GM23248 (cell line): ENCODE results near the gene HNRNPA1. TPM values are rescaled to one million over a fixed set of nuclear protein-coding genes. Genes with fewer than 3 reads are reported as not detected.

Source experiments
- DNase-seq: peaks from one replicate; pipeline ENCODE4 v3.0.0-alpha.2; 2015
- H2AFZ ChIP-seq: fragments of 200-600 bp; sonication (generic); 2 replicates; pipeline ENCODE4 v1.6.1; 2016; ENCODE audit warnings: antibody characterized with exemption
- H3F3A ChIP-seq: fragments of 200-600 bp; sonication (generic); 2 replicates; pipeline ENCODE4 v1.6.1; 2016; ENCODE audit warnings: mild to moderate bottlenecking, antibody characterized with exemption, mixed run types; ENCODE audit not compliant: insufficient read depth
- H3K27ac ChIP-seq: fragments of 200-600 bp; sonication (generic); 2 replicates; pipeline ENCODE4 v1.5.1; 2016; ENCODE audit warnings: mild to moderate bottlenecking
- H3K27me3 ChIP-seq: fragments of 200-600 bp; sonication (generic); replicated peaks from 2 replicates; pipeline ENCODE4 v1.6.1; 2016; ENCODE audit warnings: mild to moderate bottlenecking; ENCODE audit not compliant: insufficient read depth
- H3K36me3 ChIP-seq: fragments of 200-600 bp; sonication (generic); 2 replicates; pipeline ENCODE4 v1.6.1; 2016; ENCODE audit warnings: low read depth, mild to moderate bottlenecking
- H3K4me1 ChIP-seq: fragments of 200-600 bp; sonication (generic); 2 replicates; pipeline ENCODE4 v1.6.1; 2016; ENCODE audit warnings: mild to moderate bottlenecking; ENCODE audit not compliant: insufficient read depth
- H3K4me2 ChIP-seq: fragments of 200-600 bp; sonication (generic); one replicate; pipeline ENCODE4 v1.6.1; 2016; ENCODE audit warnings: mild to moderate bottlenecking; ENCODE audit not compliant: unreplicated experiment
- H3K4me3 ChIP-seq: fragments of 200-600 bp; sonication (generic); 2 replicates; pipeline ENCODE4 v1.5.1; 2016; ENCODE audit warnings: mild to moderate bottlenecking
- H3K79me2 ChIP-seq: fragments of 200-600 bp; sonication (generic); 2 replicates; pipeline ENCODE4 v1.6.1; 2016; ENCODE audit warnings: mild to moderate bottlenecking; ENCODE audit not compliant: insufficient read depth
- H3K9ac ChIP-seq: fragments of 200-600 bp; sonication (generic); 2 replicates; pipeline ENCODE4 v1.6.1; 2016; ENCODE audit warnings: mild to moderate bottlenecking
- H3K9me2 ChIP-seq: fragments of 200-600 bp; sonication (generic); 2 replicates; pipeline ENCODE4 v1.6.1; 2016; ENCODE audit warnings: mixed run types, mild to moderate bottlenecking, moderate library complexity; ENCODE audit not compliant: insufficient read depth
- H3K9me3 ChIP-seq: fragments of 200-600 bp; sonication (generic); one replicate; pipeline ENCODE4 v1.6.1; 2017; ENCODE audit warnings: low read depth
- H4K20me1 ChIP-seq: fragments of 200-600 bp; sonication (generic); 2 replicates; pipeline ENCODE4 v1.6.0; 2016; ENCODE audit not compliant: insufficient read depth
- EZH2 ChIP-seq: fragments of 200-600 bp; sonication (generic); IDR thresholded peaks from 2 replicates; pipeline ENCODE4 v1.6.1; 2018; ENCODE audit warnings: antibody characterized with exemption, mild to moderate bottlenecking; ENCODE audit not compliant: insufficient read depth, poor library complexity, severe bottlenecking
- EZH2phosphoT487 ChIP-seq: fragments of 200-600 bp; sonication (generic); IDR thresholded peaks from 2 replicates; pipeline ENCODE4 v1.6.1; 2018; ENCODE audit warnings: antibody characterized with exemption, moderate library complexity, mild to moderate bottlenecking, low read depth; ENCODE audit not compliant: insufficient read depth
- WGBS, 2 experiments: methylation state at CpG; one replicate each; pipeline ENCODE4 v1.1.6; 2015 to 2017; ENCODE audit warnings: low lambda C conversion rate in 2 of 2, low coverage in 1 of 2; ENCODE audit errors: missing lambda C conversion rate in 2 of 2; 5-methylcytosine and 5-hydroxymethylcytosine counted together
- in situ Hi-C: fragments of 300-500 bp; cut with MboI; formaldehyde crosslinking; loops from 2 replicates; pipeline ENCODE4 v1.15.0; 2020
- polyA plus RNA-seq: library from polyadenylated mRNA; unstranded; fragments of >200 nt; fragmentation: Nextera tagmentation; extraction: Ambion mirVana; gene quantifications from 2 replicates; pipeline ENCODE4 v1.2.1, GENCODE V29; 2016
- total RNA-seq: library from RNA; depleted of rRNA; stranded (reverse); fragments of >200 nt; shearing (Covaris generic); gene quantifications from 2 replicates; pipeline ENCODE4 v1.2.3, GENCODE V29; 2014

Gene HNRNPA1
- total and polyA plus RNA-seq, 2 experiments from 2014 or later: 226 to 351 TPM

DNA sequence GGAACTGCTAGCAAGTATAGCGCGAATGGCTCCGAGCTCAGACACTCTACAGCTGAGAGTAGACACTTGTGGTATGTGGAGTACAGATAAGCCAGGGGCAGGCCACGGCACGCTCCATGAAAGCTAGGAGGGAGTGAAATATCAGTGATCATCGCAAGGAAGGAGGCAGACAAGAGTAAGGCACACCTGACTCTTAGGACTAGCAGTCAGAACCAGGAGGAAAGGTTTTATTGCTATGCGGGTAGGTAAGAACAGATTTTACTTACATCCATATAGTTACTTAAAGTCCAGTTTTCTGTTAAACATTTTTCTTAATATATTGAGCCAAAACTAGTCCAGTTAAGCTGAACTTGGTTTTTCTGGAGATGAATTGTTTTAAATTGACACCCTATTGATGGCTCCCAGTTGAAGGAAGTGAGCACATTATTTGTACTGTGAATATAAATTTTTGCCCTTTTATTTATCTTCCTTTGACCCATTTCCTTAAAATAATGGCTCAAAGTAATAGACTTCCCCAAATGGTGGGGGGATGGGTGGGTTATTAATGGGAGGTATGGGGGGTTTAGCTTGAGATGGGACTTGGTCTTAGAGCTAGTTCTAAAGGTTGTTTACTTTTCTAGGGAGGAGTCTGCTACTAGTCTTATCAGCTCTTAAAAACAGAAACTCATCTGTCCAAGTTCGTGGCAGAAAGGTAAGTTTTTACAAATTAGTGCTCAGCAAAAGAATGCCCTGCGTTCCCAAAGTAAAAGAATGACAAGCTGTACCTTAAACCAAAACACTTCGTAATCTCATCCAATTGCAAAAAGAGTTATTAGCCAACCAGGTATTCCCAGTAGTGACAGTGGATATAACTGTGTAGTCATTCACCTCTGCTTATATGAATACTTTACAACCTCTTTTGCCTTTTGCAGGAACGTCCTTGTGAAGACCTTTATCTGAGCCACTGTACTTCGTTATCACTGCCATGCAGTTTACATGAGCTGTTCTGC, 5.8 kb downstream of the HNRNPA1 start:
- H3K27me3 ChIP-seq: no peaks in the 10 kb centered on the region
- H3K79me2 ChIP-seq: peaks cover 42% of the 10 kb centered on the region
- H3K4me1 ChIP-seq: peaks cover 16% of the 10 kb centered on the region
- H4K20me1 ChIP-seq: peaks cover 41% of the 10 kb centered on the region
- H3K9ac ChIP-seq: peak overlapping the region; percentile 4; the same call in 1 of the 2 replicates
- TF ChIP-seq EZH2phosphoT487 (no peak), EZH2 (no peak)
- no peaks in the 10 kb centered on the region for H3K9me2 ChIP-seq
- no peak overlapping the region for H3K4me3 ChIP-seq
- no peak for DNase-seq
- peaks cover 99% of the 10 kb centered on the region for H3F3A ChIP-seq
- in situ Hi-C loops: no loop called here
- H3K27ac ChIP-seq: 0 out of 2 replicates have a peak overlapping the region, but pooled peaks have one; percentile 10
- WGBS, 2 experiments: 87 to 88% methylated on average over 12 of the region's 12 CpGs
- no peak overlapping the region for H3K4me2 ChIP-seq
- H3K9me3 ChIP-seq: no peaks in the 10 kb centered on the region
- no peak overlapping the region for H2AFZ ChIP-seq
- peaks cover 64% of the 10 kb centered on the region for H3K36me3 ChIP-seq

GRCh38 chr12:54287261-54288157, 7.0 kb downstream of the HNRNPA1 start:
- no peak overlapping the region for H3K4me3 ChIP-seq
- no peaks in the 10 kb centered on the region for H3K9me2 ChIP-seq
- no peaks in the 10 kb centered on the region for H3K27me3 ChIP-seq
- H3K36me3 ChIP-seq: peaks cover 52% of the 10 kb centered on the region
- no peak for TF ChIP-seq EZH2
- H2AFZ ChIP-seq: no peak overlapping the region
- in situ Hi-C loops: no loop called here
- 58 to 67% methylated on average over 8 of the region's 8 CpGs for WGBS, 2 experiments
- DNase-seq: peak; percentile 7
- H3K4me1 ChIP-seq: peaks cover 16% of the 10 kb centered on the region
- no peaks in the 10 kb centered on the region for H3K9me3 ChIP-seq
- no peak overlapping the region for H3K9ac ChIP-seq
- no peak overlapping the region for H3K27ac ChIP-seq
- no peak overlapping the region for H3K4me2 ChIP-seq
- peaks cover 31% of the 10 kb centered on the region for H4K20me1 ChIP-seq
- peaks cover 87% of the 10 kb centered on the region for H3F3A ChIP-seq
- H3K79me2 ChIP-seq: peaks cover 30% of the 10 kb centered on the region

DNA sequence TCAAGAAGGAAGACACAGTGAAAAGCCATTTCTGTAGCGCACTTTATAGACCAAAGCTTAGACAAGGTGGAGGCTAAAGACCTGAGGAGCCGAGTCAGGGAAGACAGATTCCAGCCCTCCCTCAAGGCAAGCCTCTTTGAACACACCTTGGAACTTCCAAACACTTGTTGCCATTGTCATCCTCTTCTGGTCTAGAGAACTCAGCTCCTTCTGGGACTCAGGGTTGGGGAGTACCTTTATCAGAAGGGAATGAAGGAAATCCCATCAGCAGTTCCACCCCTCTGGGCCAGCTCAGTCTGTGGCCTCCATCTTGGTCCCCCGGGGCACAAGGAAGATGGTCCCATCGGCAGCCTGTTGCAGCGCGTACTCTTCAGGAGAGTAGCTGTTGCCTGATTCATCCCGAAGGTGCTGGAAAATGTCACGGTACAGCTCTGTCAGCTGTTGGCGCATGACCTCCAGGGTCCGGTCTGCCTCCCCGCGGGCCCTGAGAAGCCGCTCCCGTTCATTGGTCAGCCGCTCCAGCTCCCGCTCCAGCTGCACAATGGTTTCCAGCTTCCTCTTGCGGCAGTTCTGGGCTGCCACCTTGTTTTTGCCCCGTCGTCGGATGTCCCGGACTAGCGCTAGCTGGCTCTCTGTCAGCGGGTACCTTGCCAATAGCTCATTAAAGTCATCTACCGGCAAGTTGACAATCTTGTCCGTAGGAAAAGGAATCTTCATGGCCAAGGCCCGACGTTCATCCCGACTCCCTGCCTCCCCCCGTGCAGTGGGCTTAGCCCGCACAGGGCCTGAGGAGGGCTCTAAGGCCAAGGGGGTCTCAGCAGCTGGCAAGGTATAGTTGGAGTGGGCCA, 11.8 kb downstream of the HNRNPA1 start:
- 75% methylated on average over 30 of the region's 30 CpGs for WGBS, 2 experiments
- in situ Hi-C loops: no loop called here

GRCh38 chr12:54292931-54293241, 12.4 kb downstream of the HNRNPA1 start:
- H3K4me1 ChIP-seq: no peaks in the 10 kb centered on the region
- DNase-seq: no peak
- 95 to 97% methylated on average over 7 of the region's 7 CpGs for WGBS, 2 experiments

More for the DNA sequence above, 11.8 kb downstream of the HNRNPA1 start:
- Histone ChIP-seq H3K4me3 (no peak overlapping the region), H3K79me2 (no peaks in the 10 kb centered on the region), H3F3A (peaks cover 39% of the 10 kb centered on the region), H3K9me2 (no peaks in the 10 kb centered on the region), H2AFZ (no peak overlapping the region), H3K4me2 (no peak overlapping the region), H4K20me1 (no peaks in the 10 kb centered on the region), H3K27me3 (no peaks in the 10 kb centered on the region), H3K9me3 (no peaks in the 10 kb centered on the region), H3K27ac (no peak overlapping the region), H3K9ac (no peak overlapping the region), H3K36me3 (peaks cover 10% of the 10 kb centered on the region), H3K4me1 (no peaks in the 10 kb centered on the region)
- no peak for TF ChIP-seq EZH2
- DNase-seq: no peak

More at GRCh38 chr12:54292931-54293241, 12.4 kb downstream of the HNRNPA1 start:
- Histone ChIP-seq H3K79me2 (no peaks in the 10 kb centered on the region), H2AFZ (no peak overlapping the region), H3K27ac (no peak overlapping the region), H3K4me3 (no peak overlapping the region), H3K4me2 (no peak overlapping the region), H3K9me2 (no peaks in the 10 kb centered on the region), H3K36me3 (peaks cover 4% of the 10 kb centered on the region; the same call in 1 of the 2 replicates), H3K27me3 (no peaks in the 10 kb centered on the region), H3K9me3 (no peaks in the 10 kb centered on the region), H4K20me1 (no peaks in the 10 kb centered on the region), H3K9ac (no peak overlapping the region), H3F3A (peaks cover 33% of the 10 kb centered on the region)
- in situ Hi-C loops: no loop called here
- TF ChIP-seq EZH2: no peak
- no peak for TF ChIP-seq EZH2phosphoT487
